CD4-positive, alpha-beta T cell (primary cell): ENCODE data around the gene P2RX2. TPM values are rescaled to one million over a fixed set of nuclear protein-coding genes. Genes with fewer than 3 reads are reported as not detected.

Experiments used
- ATAC-seq: fragments of 200-7000 bp; cut with Tn5 transposase; one replicate; pipeline ENCODE4 v1.10.0; 2022; ENCODE audit warnings: mild to moderate bottlenecking; ENCODE audit not compliant: poor library complexity
- CTCF ChIA-PET: fragments of 350-600 bp; sonication (Branson Sonifier 250); formaldehyde crosslinking; loops from one replicate; lab custom pipeline; 2021; ENCODE audit warnings: antibody characterized with exemption, inconsistent platforms; lab: Charles Lee
- POLR2A ChIA-PET: fragments of 350-600 bp; sonication (Branson Sonifier 250); formaldehyde crosslinking; loops from one replicate; lab custom pipeline; 2021; ENCODE audit warnings: antibody characterized with exemption, inconsistent platforms; lab: Charles Lee
- DNase-seq, 14 experiments: peaks; one replicate each; pipeline ENCODE4 v3.0.0-alpha.2; 2013 to 2020; ENCODE audit warnings: mixed read lengths in 2 of 14
- H3K27ac ChIP-seq, 2 donors: one replicate each; pipeline versions ENCODE4 v1.5.1 to v1.7.0; 2013; ENCODE audit warnings: low read length in 2 of 2, low read depth in 1 of 2, mild to moderate bottlenecking in 1 of 2
- H3K27me3 ChIP-seq, 2 experiments: 1 replicate in 1 of 2; 2 replicates in 1 of 2; pipeline versions ENCODE4 v1.6.1 to v1.7.0; 2013; ENCODE audit warnings: low read length in 2 of 2, control low read depth in 1 of 2, mild to moderate bottlenecking in 1 of 2, moderate library complexity in 1 of 2; ENCODE audit not compliant: insufficient read depth in 2 of 2, control insufficient read depth in 1 of 2
- H3K36me3 ChIP-seq: one replicate; pipeline ENCODE4 v1.6.1; 2013; ENCODE audit warnings: low read length, control low read depth; ENCODE audit not compliant: insufficient read depth
- H3K4me1 ChIP-seq: one replicate; pipeline ENCODE4 v1.6.1; 2013; ENCODE audit warnings: low read length, control low read depth; ENCODE audit not compliant: insufficient read depth
- H3K4me3 ChIP-seq: one replicate; pipeline ENCODE4 v1.5.1; 2013; ENCODE audit warnings: mild to moderate bottlenecking, low read length, moderate library complexity
- H3K9me3 ChIP-seq, 2 experiments: 1 replicate in 1 of 2; 2 replicates in 1 of 2; pipeline versions ENCODE4 v1.6.1 to v1.7.0; 2013; ENCODE audit warnings: low read length in 2 of 2, mild to moderate bottlenecking in 2 of 2, control low read depth in 1 of 2, moderate library complexity in 1 of 2; ENCODE audit not compliant: control insufficient read depth in 1 of 2, insufficient read depth in 1 of 2
- H3K27ac Mint-ChIP-seq: one replicate; pipeline ENCODE4 v1.8.0; 2020; ENCODE audit warnings: mixed read lengths
- H3K27me3 Mint-ChIP-seq: one replicate; pipeline ENCODE4 v1.8.0; 2021; ENCODE audit warnings: mixed read lengths
- H3K36me3 Mint-ChIP-seq: one replicate; pipeline ENCODE4 v1.8.0; 2021; ENCODE audit warnings: low read depth, mixed read lengths
- H3K4me1 Mint-ChIP-seq: one replicate; pipeline ENCODE4 v1.8.0; 2021; ENCODE audit warnings: low read depth, mixed read lengths
- H3K4me3 Mint-ChIP-seq: one replicate; pipeline ENCODE4 v1.8.0; 2020; ENCODE audit warnings: mild to moderate bottlenecking, mixed read lengths
- H3K9me3 Mint-ChIP-seq: one replicate; pipeline ENCODE4 v1.8.0; 2020; ENCODE audit warnings: mixed read lengths
- intact Hi-C, 2 experiments: fragments of 100-400 bp; cut with DNase I in 1 of 2; cut with micrococcal nuclease in 1 of 2; formaldehyde crosslinking; loops; one replicate each; pipeline versions ENCODE4 v1.15.1 to v1.9.0; 2023 to 2025; cut with DNase I, micrococcal nuclease
- total RNA-seq, 174 experiments: library from RNA in 2 of 174; stranded (reverse) in 2 of 174; gene quantifications; one replicate each; pipeline ENCODE4 v1.2.3 and lab custom pipeline; 2021 to 2026
- TF ChIP-seq, protein P1 (sequence below): fragments of 200-600 bp; IDR thresholded peaks from one replicate; pipeline ENCODE4 v1.8.0; 2022; ENCODE audit warnings: antibody characterized with exemption, mild to moderate bottlenecking

P2RX2 gene
- total RNA-seq, 2 experiments from 2014 or later = not detected

- Mint-ChIP-seq H3K9me3 (no peaks in the 10 kb centered on the region), H3K36me3 (no peaks in the 10 kb centered on the region), H3K27me3 (peaks cover 66% of the 10 kb centered on the region), H3K4me3 (no peak overlapping the region), H3K27ac (no peak overlapping the region), H3K4me1 (peaks cover 7% of the 10 kb centered on the region)
- peaks cover 14% of the 10 kb centered on the region for H3K4me1 ChIP-seq
- ATAC-seq = no peak
- H3K27ac ChIP-seq = no peak overlapping the region
- H3K36me3 ChIP-seq = no peaks in the 10 kb centered on the region
- CTCF ChIA-PET = no interaction called here
- H3K4me3 ChIP-seq = no peak overlapping the region
- DNase-seq = no peak
- intact Hi-C loops = no loop called here
- TF ChIP-seq, protein P1, sequence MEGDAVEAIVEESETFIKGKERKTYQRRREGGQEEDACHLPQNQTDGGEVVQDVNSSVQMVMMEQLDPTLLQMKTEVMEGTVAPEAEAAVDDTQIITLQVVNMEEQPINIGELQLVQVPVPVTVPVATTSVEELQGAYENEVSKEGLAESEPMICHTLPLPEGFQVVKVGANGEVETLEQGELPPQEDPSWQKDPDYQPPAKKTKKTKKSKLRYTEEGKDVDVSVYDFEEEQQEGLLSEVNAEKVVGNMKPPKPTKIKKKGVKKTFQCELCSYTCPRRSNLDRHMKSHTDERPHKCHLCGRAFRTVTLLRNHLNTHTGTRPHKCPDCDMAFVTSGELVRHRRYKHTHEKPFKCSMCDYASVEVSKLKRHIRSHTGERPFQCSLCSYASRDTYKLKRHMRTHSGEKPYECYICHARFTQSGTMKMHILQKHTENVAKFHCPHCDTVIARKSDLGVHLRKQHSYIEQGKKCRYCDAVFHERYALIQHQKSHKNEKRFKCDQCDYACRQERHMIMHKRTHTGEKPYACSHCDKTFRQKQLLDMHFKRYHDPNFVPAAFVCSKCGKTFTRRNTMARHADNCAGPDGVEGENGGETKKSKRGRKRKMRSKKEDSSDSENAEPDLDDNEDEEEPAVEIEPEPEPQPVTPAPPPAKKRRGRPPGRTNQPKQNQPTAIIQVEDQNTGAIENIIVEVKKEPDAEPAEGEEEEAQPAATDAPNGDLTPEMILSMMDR = no peak
- peaks cover 31 to 60% of the 10 kb centered on the region in 2 experiments for H3K27me3 ChIP-seq
- H3K9me3 ChIP-seq = peaks cover 0 to 31% of the 10 kb centered on the region in 2 experiments
- POLR2A ChIA-PET = no interaction called here
These were observed 12.7 kb upstream of the P2RX2 start for GRCh38 chr12:132605892-132606291.

DNA sequence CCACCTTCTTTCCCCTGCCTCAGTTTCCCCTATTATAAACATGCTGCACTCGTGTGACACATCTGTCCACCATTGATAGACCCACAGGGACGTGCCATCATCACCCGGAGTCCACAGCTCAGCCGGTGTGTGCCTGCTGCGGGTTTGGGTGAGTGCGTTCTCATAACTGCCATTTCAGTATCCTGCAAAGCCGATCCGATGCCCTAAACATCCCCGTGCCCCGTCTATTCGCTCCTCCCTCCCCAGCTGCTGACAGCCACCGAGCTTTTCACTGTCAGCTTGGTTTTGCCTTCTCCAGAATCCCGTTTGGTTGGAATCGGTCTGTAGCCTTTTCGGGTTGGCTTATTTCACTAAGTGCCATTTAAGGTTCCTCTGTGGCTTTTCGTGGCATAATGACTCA lies 12.1 kb upstream of the P2RX2 start:
- no peaks in the 10 kb centered on the region for H3K36me3 Mint-ChIP-seq
- no peak overlapping the region for H3K27ac Mint-ChIP-seq
- H3K9me3 ChIP-seq = peaks cover 0 to 32% of the 10 kb centered on the region in 2 experiments
- H3K27me3 Mint-ChIP-seq = peaks cover 69% of the 10 kb centered on the region
- CTCF ChIA-PET = no interaction called here
- TF ChIP-seq, protein P1 = no peak
- no peak overlapping the region for H3K4me3 Mint-ChIP-seq
- ATAC-seq (no peak), DNase-seq (no peak)
- peaks cover 10% of the 10 kb centered on the region for H3K4me1 ChIP-seq
- POLR2A ChIA-PET = no interaction called here
- H3K4me3 ChIP-seq = no peak overlapping the region
- no peaks in the 10 kb centered on the region for H3K9me3 Mint-ChIP-seq
- peaks cover 34 to 61% of the 10 kb centered on the region in 2 experiments for H3K27me3 ChIP-seq
- intact Hi-C loops = no loop called here
- no peak overlapping the region for H3K27ac ChIP-seq
- H3K36me3 ChIP-seq = no peaks in the 10 kb centered on the region
- H3K4me1 Mint-ChIP-seq = peaks cover 7% of the 10 kb centered on the region

DNA sequence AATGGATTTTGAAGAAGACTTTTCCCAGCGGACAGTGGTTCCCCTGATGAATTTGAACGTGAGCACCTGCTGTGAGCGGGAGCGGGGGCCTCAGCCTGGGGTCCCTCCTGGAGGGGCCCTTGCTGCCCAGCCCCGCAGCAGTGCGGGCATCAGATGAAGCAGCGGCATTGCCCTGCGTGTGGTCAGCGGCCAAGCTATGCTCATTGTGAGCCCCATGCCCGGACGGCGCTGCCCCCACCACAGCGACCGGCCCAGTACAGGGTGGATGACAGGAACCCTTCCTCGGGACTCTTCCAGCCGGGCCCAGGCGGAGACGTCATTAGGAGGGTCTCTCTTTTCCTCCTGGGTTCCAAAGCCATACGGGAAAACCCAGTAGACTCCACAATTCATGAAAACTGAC lies 11.6 kb upstream of the P2RX2 start:
- Mint-ChIP-seq H3K36me3 (no peaks in the 10 kb centered on the region), H3K27ac (no peak overlapping the region), H3K9me3 (no peaks in the 10 kb centered on the region), H3K4me1 (peaks cover 7% of the 10 kb centered on the region), H3K27me3 (peaks cover 73% of the 10 kb centered on the region), H3K4me3 (no peak overlapping the region)
- DNase-seq (peak in 1 of 14 experiments; percentile 11), ATAC-seq (no peak)
- H3K4me3 ChIP-seq = no peak overlapping the region
- intact Hi-C loops = no loop called here
- no peak overlapping the region for H3K27ac ChIP-seq
- POLR2A ChIA-PET = no interaction called here
- peaks cover 34 to 61% of the 10 kb centered on the region in 2 experiments for H3K27me3 ChIP-seq
- TF ChIP-seq, protein P1 = no peak
- peaks cover 10% of the 10 kb centered on the region for H3K4me1 ChIP-seq
- H3K36me3 ChIP-seq = no peaks in the 10 kb centered on the region
- H3K9me3 ChIP-seq = peaks cover 0 to 37% of the 10 kb centered on the region in 2 experiments
- CTCF ChIA-PET = no interaction called here
